Vagina (tissue), 2 donors: Measurements from ENCODE around the gene CRHR1. TPM values are rescaled to one million over a fixed set of nuclear protein-coding genes. Genes with fewer than 3 reads are reported as not detected.

Source experiments
- DNase-seq, 2 donors: peaks; one replicate each; pipeline ENCODE4 v3.0.0-alpha.2; 2017; ENCODE audit errors: extremely low spot score in 2 of 2
- H3K27ac ChIP-seq: fragments of 200-600 bp; sonication (generic); one replicate; pipeline ENCODE4 v1.5.1; 2019
- H3K27me3 ChIP-seq: fragments of 200-600 bp; sonication (generic); one replicate; pipeline ENCODE4 v1.5.1; 2019
- H3K36me3 ChIP-seq, 2 donors: fragments of 200-600 bp; sonication (generic); one replicate each; pipeline ENCODE4 v1.5.1; 2017 to 2019
- H3K4me1 ChIP-seq: fragments of 200-600 bp; sonication (generic); one replicate; pipeline ENCODE4 v1.5.1; 2019
- H3K4me3 ChIP-seq, 2 donors: fragments of 200-600 bp; sonication (generic); 1 replicate in 1 of 2; 2 replicates in 1 of 2; pipeline ENCODE4 v1.5.1; 2016 to 2019
- H3K9me3 ChIP-seq: fragments of 200-600 bp; sonication (generic); one replicate; pipeline ENCODE4 v1.5.1; 2019
- CTCF ChIP-seq, 3 experiments: fragments of 450-650 bp in 2 of 3; fragments of 200-600 bp in 1 of 3; sonication (generic) in 1 of 3; IDR thresholded peaks; one replicate each; pipeline ENCODE4 v1.5.1; 2017 to 2019; ENCODE audit warnings: antibody characterized with exemption in 3 of 3, mild to moderate bottlenecking in 2 of 3, moderate library complexity in 2 of 3
- POLR2A ChIP-seq, 2 donors: fragments of 450-650 bp; IDR thresholded peaks; one replicate each; pipeline ENCODE4 v1.6.1; 2017; ENCODE audit warnings: antibody characterized with exemption in 2 of 2, mild to moderate bottlenecking in 2 of 2, moderate library complexity in 2 of 2
- POLR2AphosphoS5 ChIP-seq, 2 donors: sonication (generic); formaldehyde crosslinking; IDR thresholded peaks; one replicate each; pipeline ENCODE4 v1.9.0; 2017; ENCODE audit warnings: antibody characterized with exemption in 2 of 2, mild to moderate bottlenecking in 2 of 2, low read depth in 1 of 2; ENCODE audit not compliant: insufficient read depth in 1 of 2
- intact Hi-C: fragments of 100-400 bp; cut with DNase I; formaldehyde crosslinking; loops from one replicate; pipeline ENCODE4 v1.15.1; 2023
- total RNA-seq: library from RNA; depleted of rRNA; stranded (reverse); fragments of >200 nt; gene quantifications from one replicate; pipeline ENCODE4 v1.2.3, GENCODE V29; 2016

CRHR1 gene
- total RNA-seq, 1 donor from 2014 or later = 4.2 TPM

GRCh38 chr17:45825792-45826191 is 41.7 kb downstream of the CRHR1 start:
- no peaks in the 10 kb centered on the region for H3K27me3 ChIP-seq
- no peak for TF ChIP-seq POLR2AphosphoS5 (IDR thresholded peaks at IDR 0.05; ENCODE audit: insufficient read depth in 1 of 2, low read depth in 1 of 2)
- TF ChIP-seq CTCF (IDR thresholded peaks at IDR 0.05) = no peak
- TF ChIP-seq POLR2A (IDR thresholded peaks at IDR 0.05) = no peak
- no peaks in the 10 kb centered on the region for H3K36me3 ChIP-seq
- H3K9me3 ChIP-seq = no peaks in the 10 kb centered on the region
- no peak overlapping the region for H3K27ac ChIP-seq
- H3K4me1 ChIP-seq = no peaks in the 10 kb centered on the region
- no peak overlapping the region for H3K4me3 ChIP-seq
- no peak for DNase-seq
- intact Hi-C loops = no loop called here

- no peak overlapping the region for H3K27ac ChIP-seq
- H3K27me3 ChIP-seq = no peaks in the 10 kb centered on the region
- intact Hi-C loops = no loop called here
- no peak for DNase-seq
- no peaks in the 10 kb centered on the region for H3K36me3 ChIP-seq
- no peaks in the 10 kb centered on the region for H3K4me1 ChIP-seq
- TF ChIP-seq POLR2A (IDR thresholded peaks at IDR 0.05) = no peak
- TF ChIP-seq CTCF (IDR thresholded peaks at IDR 0.05) = no peak
- TF ChIP-seq POLR2AphosphoS5 (IDR thresholded peaks at IDR 0.05; ENCODE audit: insufficient read depth in 1 of 2, low read depth in 1 of 2) = no peak
- no peak overlapping the region for H3K4me3 ChIP-seq
- H3K9me3 ChIP-seq = no peaks in the 10 kb centered on the region
Measured at GRCh38 chr17:45826919-45827588, 42.9 kb downstream of the CRHR1 start.

DNA sequence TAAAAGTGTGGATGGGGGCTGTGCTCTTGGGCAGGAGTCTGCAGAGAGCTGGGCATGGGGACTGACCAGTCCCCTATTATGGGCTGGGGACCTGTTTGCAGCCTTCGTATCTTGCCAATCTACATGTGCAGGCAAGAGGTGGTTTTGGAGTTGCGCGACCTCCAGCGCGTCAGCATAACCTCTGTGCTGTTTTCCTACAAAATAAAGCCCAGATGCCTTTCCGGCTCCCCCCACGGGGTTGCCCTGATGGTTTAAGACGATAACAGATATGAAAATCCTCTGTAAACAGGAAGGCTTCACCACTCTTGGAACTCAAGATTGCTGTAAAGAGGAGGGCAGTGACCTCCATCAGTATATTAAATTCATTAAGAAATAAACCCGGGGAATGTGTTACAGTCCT is 44.1 kb downstream of the CRHR1 start:
- no peaks in the 10 kb centered on the region for H3K4me1 ChIP-seq
- no peak for TF ChIP-seq POLR2AphosphoS5 (IDR thresholded peaks at IDR 0.05; ENCODE audit: insufficient read depth in 1 of 2, low read depth in 1 of 2)
- no peak for TF ChIP-seq POLR2A (IDR thresholded peaks at IDR 0.05)
- no peak for TF ChIP-seq CTCF (IDR thresholded peaks at IDR 0.05)
- no peak overlapping the region for H3K27ac ChIP-seq
- no peak for DNase-seq
- H3K9me3 ChIP-seq = no peaks in the 10 kb centered on the region
- H3K36me3 ChIP-seq = no peaks in the 10 kb centered on the region
- intact Hi-C loops = no loop called here
- H3K4me3 ChIP-seq = no peak overlapping the region
- no peaks in the 10 kb centered on the region for H3K27me3 ChIP-seq

DNA sequence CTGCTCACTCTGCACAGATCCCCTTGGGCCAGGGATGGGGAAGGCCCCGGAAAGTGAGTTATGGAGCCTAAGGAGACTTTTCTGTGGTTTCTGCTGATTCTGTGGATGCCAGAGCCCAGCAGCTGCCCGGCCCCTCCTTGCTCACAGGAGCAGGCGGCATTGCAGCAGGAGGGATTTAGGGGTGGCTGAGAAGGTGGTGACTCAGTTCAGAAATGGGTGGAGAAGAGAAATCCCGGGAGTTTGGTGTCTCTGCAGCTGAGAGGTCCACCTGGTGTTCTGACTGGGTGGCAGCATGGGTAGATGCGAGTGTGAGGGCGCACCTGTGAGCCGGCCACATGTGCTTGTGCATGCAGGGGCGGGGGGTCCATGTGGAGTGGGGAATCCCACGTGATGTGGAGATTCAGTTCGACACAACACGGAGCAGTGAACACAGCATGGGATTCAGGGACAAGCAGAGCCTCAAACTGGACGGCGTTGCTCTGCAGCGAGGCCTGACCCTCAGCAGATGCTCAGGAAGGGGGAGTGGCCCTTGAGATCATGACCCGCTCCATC is 44.5 kb downstream of the CRHR1 start:
- Histone ChIP-seq H3K36me3 (no peaks in the 10 kb centered on the region), H3K27ac (no peak overlapping the region), H3K4me1 (no peaks in the 10 kb centered on the region), H3K27me3 (no peaks in the 10 kb centered on the region), H3K4me3 (no peak overlapping the region), H3K9me3 (no peaks in the 10 kb centered on the region)
- intact Hi-C loops = no loop called here
- TF ChIP-seq CTCF (IDR thresholded peaks at IDR 0.05) (no peak), POLR2AphosphoS5 (IDR thresholded peaks at IDR 0.05; ENCODE audit: insufficient read depth in 1 of 2, low read depth in 1 of 2) (no peak), POLR2A (IDR thresholded peaks at IDR 0.05) (no peak)
- no peak for DNase-seq

DNA sequence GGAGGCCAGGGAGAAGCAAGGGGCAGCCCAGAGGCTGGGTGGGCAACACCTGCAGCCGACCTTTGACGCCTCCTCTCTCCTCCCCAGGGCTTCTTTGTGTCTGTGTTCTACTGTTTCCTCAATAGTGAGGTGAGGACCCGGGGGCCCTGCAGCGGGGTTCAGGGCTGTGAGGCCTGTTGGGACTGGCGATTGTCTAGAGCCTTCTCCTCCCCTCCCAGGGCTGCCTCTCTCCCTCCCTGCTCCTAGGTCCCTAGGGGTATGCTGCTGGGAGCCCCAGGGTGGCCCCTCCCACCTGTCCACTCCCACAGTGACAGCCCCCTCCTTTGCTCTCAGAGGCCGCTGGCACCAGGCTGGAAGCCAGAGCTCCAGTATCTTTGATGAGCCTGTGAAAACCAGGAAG is 49.8 kb downstream of the CRHR1 start:
- Histone ChIP-seq H3K9me3 (no peaks in the 10 kb centered on the region), H3K36me3 (no peaks in the 10 kb centered on the region), H3K4me3 (no peak overlapping the region), H3K4me1 (no peaks in the 10 kb centered on the region), H3K27me3 (no peaks in the 10 kb centered on the region), H3K27ac (no peak overlapping the region)
- DNase-seq = no peak
- intact Hi-C loops = no loop called here
- TF ChIP-seq POLR2AphosphoS5 (IDR thresholded peaks at IDR 0.05; ENCODE audit: insufficient read depth in 1 of 2, low read depth in 1 of 2) = no peak
- no peak for TF ChIP-seq CTCF (IDR thresholded peaks at IDR 0.05)
- no peak for TF ChIP-seq POLR2A (IDR thresholded peaks at IDR 0.05)
